HG03064 (cell line): ENCODE results near the gene WAPL.
A peak's percentile ranks its signal among the peaks of the same experiment; 100 is the strongest.
"Not testable (repeated sequence)": the region's sequence is repeated elsewhere in the genome, so short reads cannot be mapped to it uniquely, and the experiment has no call there.

ENCODE experiments used
- ATAC-seq: cut with Tn5 transposase; IDR thresholded peaks from one replicate; pipeline ENCODE4 v1.9.1; 2021; ENCODE audit warnings: low read depth; ENCODE audit not compliant: unreplicated experiment

Gene WAPL

GRCh38 chr10:86521678-86522509 lies at the start of gene WAPL:
TSS of gene WAPL (minus strand) at chr10:86521792. CDS start at chr10:86518069, 3,723 bp downstream.
- peak; percentile 93 for ATAC-seq

- no peak for ATAC-seq
These were observed 47.7 kb upstream of the WAPL start for GRCh38 chr10:86569335-86569734.

- ATAC-seq: not testable (repeated sequence)
These were observed 44.9 kb upstream of the WAPL start for GRCh38 chr10:86566518-86566917.

GRCh38 chr10:86563338-86563737 lies 41.7 kb upstream of the WAPL start:
- ATAC-seq: not testable (repeated sequence)

DNA sequence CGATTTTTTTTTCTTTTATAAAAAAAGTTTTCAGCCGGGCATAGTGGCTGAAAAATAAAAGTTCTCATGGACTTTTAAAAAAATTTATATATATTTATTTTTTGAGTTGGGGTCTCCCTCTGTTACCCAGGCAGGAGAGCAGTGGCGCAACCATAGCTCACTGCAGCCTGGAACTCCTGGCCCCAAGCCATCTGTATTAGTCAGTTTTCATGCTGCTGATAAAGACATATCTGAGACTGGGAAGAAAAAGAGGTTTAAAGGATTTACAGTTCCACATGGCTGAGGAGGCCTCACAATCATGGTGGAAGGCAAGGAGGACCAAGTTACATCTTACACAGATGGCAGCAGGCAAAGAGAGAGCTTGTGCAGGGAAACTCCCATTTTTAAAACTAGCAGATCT lies 37.1 kb upstream of the WAPL start:
- ATAC-seq: not testable (repeated sequence)

- no peak for ATAC-seq
These were observed 35.5 kb upstream of the WAPL start for GRCh38 chr10:86556933-86557649.

- no peak for ATAC-seq
These were observed 34.9 kb upstream of the WAPL start for GRCh38 chr10:86556532-86556931.

GRCh38 chr10:86553639-86554038 lies 32.0 kb upstream of the WAPL start:
- no peak for ATAC-seq

- no peak for ATAC-seq
These were observed 31.6 kb upstream of the WAPL start for GRCh38 chr10:86553213-86553612.

- ATAC-seq: no peak
These were observed 25.7 kb upstream of the WAPL start for GRCh38 chr10:86547296-86547695.

- ATAC-seq: no peak
These were observed 23.5 kb upstream of the WAPL start for GRCh38 chr10:86545101-86545500.

DNA sequence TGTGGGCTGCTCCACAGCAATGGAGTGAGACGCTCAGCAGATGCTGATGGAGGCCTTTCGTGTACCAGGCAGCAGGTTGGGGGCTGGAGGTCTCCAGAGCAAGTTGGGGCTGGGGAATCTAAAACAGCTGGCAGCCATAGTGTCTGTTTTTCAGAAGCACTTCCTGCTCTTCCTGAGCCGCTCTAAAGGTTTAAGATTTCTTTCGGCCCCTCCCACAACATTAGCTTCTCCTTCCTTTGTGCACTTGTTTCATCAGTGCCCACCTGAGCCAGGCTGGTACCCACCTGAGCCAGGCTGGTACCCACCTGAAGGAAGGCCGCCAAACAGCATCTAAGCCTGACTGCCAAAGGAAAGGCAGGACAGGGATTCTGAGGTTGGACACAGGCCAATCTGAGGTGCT lies 18.4 kb upstream of the WAPL start:
- no peak for ATAC-seq

GRCh38 chr10:86538547-86538946 lies 17.0 kb upstream of the WAPL start:
- ATAC-seq: no peak

DNA sequence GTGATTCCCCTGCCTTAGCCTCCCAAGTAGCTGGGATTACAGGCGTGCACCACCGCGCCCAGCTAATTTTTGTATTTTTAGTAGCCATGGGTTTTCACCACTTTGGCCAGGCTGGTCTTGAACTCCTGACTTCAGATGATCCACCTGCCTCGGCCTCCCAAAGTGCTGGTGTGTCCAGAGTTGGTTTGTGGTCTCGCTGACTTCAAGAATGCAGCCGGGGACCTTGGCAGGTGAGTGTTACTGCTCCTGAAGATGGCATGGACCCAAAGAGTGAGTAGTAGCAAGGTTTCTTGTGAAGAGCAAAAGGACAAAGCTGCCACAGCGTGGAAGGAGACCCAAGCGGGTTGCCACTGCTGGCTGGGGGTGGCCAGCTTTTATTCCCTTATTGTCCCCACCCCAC lies 16.4 kb upstream of the WAPL start:
- ATAC-seq: not testable (repeated sequence)

GRCh38 chr10:86536294-86536861 lies 14.8 kb upstream of the WAPL start:
- ATAC-seq: no peak

DNA sequence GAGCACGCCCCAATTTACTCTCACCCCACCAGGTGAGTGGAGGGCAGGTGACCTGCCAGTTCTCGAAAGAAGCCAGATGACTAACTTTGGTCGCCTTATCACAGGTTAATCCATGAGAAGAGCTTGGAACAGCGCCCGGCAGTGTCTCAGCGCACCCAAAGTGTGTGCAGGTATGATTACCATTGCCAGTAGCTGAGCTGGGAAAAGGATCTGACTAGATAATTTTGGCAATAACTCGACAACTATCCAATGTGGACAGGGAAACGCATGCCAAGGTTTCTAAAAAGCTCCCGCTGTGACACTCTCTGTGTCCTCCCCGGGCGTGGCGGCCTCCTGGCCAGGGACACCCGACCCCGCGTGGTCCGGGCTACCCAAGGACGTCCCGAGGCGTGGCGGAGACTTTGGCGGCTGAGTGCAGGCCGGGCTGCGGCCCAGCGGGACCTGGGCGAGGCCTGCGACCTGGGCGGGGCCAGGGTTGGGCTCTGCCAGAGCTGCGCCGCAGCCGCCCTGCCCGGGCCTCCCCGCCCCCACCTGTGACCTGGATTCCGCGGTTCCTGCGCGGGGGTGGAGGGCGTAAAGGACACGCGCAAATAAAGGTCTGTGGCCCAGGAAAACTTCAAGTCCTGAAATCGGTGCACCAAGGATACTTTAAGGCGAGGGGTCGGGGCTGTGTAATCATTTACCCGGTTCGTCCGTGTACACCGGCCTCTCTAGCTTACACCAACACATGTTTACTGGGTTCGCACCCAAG lies 13.7 kb upstream of the WAPL start:
- ATAC-seq: no peak

GRCh38 chr10:86533328-86533727 lies 11.7 kb upstream of the WAPL start:
- ATAC-seq: no peak

DNA sequence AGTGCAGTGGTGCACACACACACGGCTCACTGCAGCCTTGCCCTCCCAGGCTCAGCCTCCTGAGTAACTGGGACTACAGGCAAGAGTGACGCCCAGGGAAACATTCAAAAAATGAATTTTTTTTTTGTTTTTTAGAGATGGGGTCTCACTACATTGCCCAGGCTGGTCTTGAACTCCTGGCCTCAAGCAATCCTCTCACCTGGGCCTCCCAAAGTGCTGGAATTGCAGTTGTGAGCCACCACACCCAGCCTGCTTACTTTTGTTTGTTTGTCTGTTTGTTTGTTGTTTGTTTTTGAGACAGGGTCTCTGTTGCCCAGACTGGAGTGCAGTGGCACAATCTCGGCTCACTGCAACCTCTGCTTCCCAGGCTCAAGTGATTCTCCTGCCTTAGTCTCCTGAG lies 7.1 kb upstream of the WAPL start:
- not testable (repeated sequence) for ATAC-seq

DNA sequence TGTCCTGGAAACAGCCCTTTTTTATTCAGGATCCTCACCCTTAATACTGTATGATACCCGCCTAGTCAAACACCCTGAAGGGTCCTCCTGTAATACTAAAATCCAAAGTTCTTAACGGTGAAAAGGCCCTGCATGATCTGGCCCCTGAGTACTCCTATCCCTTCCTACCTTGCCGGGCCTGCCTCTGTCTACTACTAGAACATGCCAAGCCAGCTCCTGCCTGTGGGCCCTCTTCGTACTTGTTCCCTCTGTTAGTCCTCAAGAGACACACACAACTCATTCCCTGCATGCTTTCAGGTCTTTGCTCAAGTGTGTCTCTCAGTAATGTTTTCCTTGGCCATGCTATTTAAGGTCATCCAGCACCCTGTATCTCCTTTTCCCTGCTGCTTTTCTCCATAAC lies 5.0 kb upstream of the WAPL start:
- ATAC-seq: no peak

- ATAC-seq: not testable (repeated sequence)
These were observed 4.1 kb upstream of the WAPL start for GRCh38 chr10:86525713-86526112.
